C1 segment of cervical spinal cord (tissue), 14 donors: ENCODE data around the gene SYNE1.
A peak's percentile ranks its signal among the peaks of the same experiment; 100 is the strongest.

Experiments
- DNase-seq, 14 donors: peaks; one replicate each; lab custom pipeline; 2025; lab: John Stamatoyannopoulos, UW

SYNE1 gene

DNA sequence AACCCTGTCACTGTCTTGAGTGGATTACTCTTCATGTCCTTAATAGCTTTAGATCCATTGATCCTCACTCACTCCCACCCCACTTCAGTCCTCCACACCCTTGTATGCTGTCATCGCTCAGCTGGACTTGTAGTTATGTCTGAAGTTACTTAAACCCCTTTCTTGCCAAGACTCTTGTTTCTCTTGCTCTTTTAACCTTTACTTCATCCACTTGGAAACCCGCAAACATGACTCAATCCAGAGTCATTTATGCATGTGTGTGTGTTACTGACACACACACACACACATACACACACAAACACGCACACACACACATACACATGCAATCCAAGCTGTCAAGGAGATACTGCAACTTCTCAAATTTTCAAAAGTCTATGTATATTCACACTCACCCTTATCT, 341.8 kb downstream of the SYNE1 start:
- no peak for DNase-seq

DNA sequence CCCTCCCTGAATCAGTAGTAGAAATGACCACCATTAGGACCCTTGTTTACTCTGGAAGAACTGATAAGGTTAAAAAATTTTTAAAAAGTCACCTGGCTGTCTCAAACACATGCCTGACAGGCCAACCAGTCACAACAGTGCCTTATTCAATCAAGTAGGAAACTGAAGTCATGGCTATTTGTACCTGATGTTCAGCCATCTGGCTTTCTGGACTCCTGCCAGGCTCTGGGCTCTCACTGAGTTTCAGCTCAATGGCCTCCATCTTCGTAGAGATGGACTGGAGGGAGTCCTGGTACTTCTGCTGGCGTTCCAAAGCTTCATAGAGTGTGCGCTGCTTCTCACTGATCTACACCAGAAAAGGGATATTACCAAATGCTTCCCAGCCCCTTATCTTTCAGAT, 343.8 kb downstream of the SYNE1 start:
- peak in 2 of 14 donors; percentile 48 to 91 for DNase-seq

GRCh38 chr6:152292555-152292954, 344.6 kb downstream of the SYNE1 start:
- no peak for DNase-seq

DNA sequence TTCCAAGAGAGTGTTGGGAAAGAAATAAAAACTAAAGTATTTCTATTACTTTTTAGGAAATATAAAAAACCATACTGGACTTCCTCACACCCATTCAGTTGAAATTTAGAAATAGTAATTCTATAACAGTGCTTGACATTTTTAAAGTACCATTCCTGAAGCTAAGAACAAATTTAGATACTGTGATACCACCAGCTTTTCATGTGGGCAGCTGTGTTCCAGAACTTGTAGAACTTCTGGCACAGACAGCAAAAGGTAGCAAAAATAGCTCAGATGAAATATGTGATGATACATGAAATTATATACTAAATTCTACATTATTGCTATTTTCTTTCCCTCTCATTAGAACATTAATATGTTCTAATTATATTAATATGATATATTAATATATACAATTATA, 346.5 kb downstream of the SYNE1 start:
- DNase-seq, result no peak

- DNase-seq, result no peak
These were observed 359.3 kb downstream of the SYNE1 start for GRCh38 chr6:152277826-152278329.

DNA sequence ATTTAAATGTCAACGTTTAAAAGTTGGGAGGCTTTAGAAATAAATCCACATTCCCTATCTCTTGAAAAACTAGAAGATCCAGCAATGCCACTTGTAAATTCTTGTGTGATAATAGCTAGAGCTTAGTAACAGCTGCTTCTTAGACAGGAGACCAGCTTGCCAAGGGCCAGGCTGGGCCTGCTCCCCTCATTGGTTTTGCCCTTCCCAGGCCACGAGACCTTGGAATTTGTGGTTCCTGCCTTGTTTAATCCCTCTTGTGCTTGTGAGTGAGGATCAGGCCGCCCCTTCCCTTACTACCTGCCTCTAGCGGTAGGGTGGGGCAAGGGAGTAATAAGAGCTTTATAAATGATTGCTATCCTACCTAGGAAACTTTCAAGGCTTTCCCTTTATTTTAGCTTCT, 363.5 kb downstream of the SYNE1 start:
- no peak for DNase-seq

GRCh38 chr6:152273002-152273401, 364.2 kb downstream of the SYNE1 start:
- DNase-seq, result no peak

- no peak for DNase-seq
These were observed 364.7 kb downstream of the SYNE1 start for GRCh38 chr6:152272486-152272885.

- no peak for DNase-seq
These were observed 365.2 kb downstream of the SYNE1 start for GRCh38 chr6:152271776-152272464.

DNA sequence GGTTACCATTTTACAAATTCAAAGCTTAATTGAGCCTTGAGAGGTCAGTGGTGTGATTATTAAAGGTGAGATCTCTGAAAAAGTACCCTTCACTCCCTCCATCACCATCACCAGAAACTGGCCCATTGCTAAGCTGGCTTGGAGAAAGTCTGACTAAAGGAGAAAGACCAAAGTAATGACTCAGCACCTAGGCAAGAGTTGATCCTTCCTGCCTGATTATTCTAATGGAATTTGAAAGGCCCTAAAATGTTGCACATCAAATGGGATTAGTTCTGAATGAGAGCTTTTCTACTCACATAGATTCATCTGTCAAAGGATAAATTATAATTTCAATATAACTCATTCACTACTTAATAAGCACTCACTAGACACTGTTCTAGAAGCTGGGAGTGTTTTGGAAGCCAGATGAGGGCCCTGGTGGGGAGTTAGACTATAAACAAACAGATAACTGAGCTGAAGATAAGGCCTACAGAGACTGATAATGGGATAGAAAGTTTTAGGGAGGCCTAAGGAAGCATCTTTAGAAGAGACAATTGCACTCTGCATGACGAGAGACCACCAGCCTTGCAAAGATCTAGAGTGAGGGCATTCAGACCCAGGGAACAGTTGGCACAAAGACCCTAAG, 366.7 kb downstream of the SYNE1 start:
- DNase-seq, result no peak

- DNase-seq, result peak in 1 of 14 donors; percentile 28
These were observed 368.2 kb downstream of the SYNE1 start for GRCh38 chr6:152268846-152269442.

DNA sequence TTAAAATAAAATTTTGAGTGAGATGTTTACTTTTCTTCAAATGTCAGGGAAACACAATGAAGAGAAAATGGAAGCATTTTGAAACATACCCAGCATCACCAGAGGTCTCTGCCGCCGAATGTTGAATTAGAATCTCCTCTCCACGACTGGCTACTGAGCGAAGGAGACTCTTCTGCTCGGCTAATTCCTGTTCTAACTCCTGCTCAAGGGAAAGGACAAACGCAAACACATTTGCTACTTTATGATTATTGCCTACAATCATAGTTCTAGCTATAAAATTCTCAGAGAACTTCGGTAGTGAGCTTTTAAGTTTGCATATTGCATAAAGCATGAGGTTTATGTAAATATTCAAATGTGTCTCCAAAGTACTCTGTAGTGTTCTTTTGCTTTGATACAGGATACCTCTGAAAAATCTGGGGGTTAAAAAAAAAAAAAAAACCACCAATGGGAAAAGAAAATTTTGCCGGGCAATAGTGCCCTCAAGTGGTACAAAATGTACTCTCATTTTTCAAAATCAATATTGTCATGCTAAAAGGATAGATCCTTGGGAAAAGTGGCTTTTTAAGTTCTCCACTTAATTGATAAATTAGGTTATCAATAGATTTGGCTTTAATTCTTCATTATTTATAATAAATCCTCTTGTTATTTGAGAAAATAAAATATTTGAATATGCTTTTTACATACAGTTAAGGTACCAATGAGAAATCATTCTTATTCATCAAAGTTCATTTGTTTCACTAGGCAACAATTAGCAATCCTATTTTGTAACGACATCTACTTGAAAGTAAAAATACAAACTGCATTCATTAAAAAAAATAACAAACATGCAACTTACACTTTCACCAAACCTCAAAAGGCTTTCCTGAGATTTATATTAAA, 369.0 kb downstream of the SYNE1 start:
- peak in 1 of 14 donors; percentile 18 for DNase-seq

DNA sequence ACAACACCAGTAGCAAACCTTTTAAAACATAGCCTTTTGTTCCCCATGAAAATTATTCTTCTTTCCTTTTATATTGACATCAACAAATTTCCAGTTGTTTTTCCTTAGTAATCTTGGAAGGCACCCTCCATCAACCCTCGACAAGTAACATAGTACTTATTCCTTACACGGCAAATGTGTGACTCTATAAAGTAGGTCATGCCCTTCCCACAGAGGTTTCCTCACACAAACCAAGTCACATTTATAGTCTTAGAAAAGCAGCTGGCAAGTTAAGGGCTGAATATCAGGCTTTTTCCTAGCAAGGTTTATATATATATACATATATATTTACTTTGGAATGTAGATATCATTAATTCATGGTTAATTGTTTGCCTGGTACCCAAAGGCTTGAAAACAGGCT, 371.5 kb downstream of the SYNE1 start:
- no peak for DNase-seq

DNA sequence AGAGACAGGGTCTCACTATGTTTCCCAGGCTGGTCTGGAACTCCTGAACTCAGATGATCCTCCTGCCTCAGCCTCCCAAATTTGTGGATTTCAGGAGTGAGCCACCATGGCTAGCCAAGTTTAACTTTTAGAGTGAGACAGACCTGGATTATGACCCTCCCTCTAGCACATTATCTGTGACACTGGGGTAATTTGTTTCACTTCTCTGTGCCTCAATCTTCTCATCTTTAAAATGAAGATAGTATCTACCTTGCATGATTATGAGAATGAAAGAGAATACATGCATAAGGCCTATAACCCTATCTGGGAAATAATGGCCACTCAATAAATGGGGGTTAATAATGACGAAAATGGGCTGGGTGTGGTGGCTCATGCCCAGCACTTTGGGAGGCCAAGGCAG, 373.6 kb downstream of the SYNE1 start:
- no peak for DNase-seq

DNA sequence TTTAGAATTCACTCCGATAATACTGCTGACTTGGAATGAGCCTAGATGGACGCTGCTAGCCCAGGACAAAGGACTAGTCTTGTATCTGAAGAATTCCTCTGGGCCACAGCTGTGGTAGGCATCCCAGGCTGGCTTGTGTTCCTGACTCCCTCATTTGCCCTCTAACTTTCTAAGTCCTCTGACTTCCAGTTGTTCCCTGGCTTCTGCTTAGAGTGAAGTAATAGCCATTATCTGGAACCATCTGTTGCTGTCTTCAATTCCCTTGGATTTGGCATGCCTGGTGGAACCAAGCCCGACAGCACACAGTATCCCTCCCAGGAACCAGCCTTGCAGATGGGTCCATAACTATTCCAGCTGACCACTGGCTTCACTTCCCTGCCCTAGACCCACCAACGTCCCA, 376.0 kb downstream of the SYNE1 start:
- peak in 1 of 14 donors; percentile 20 for DNase-seq

DNA sequence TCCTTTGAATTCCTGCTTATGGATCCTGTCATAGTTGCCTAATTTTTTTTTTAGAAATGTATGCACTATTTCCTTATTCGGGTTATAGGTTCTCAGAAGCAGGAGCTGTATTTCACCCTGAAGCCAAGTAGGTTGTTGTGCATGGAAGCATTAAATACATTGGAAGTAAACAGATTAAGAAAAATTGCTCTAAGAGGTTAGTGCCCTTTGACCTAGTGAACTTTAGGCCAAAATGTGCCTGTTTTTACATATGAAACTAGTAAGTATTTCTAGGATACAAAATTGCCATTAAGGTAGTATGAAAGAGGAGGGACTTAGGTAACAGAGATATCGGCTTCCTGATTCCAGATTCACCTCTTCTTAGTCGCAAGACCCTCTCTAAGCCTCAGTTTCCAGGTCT, 377.9 kb downstream of the SYNE1 start:
- no peak for DNase-seq

DNA sequence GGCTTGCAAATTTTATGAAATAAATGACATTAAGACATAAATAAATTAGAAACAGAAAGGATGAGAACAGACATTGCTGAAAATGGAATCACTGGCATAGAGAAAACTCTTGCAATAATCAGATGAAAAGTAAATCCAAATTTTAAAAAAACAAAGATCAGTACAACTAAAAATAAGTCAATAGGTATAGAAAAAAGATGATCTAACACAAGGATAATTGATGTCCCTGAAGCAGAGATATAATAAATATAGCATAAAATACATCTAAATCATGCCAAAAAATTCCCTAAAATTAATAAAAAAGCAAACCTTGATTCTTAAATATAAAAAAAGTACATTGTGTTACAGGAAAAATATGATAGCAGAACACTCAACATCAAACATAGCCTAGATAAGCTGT, 379.6 kb downstream of the SYNE1 start:
- no peak for DNase-seq

DNA sequence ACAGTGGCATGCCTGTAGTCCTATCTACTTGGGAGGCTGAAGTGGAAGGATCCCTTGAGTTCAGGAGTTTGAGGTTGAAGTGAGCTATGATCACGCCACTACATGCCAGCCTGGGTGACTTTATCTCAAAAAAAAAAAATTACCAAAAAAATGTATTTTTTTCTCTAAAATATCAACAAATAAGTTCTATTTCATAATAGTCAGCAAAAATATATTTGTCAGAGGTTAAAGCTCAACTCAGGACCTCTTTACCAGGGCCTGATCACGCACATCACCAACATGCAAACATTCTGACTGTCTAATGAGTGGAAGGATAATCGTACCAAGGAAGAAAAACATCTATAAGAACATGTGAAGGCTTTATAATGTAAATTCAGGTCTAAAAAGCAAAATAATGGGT, 387.0 kb downstream of the SYNE1 start:
- no peak for DNase-seq

DNA sequence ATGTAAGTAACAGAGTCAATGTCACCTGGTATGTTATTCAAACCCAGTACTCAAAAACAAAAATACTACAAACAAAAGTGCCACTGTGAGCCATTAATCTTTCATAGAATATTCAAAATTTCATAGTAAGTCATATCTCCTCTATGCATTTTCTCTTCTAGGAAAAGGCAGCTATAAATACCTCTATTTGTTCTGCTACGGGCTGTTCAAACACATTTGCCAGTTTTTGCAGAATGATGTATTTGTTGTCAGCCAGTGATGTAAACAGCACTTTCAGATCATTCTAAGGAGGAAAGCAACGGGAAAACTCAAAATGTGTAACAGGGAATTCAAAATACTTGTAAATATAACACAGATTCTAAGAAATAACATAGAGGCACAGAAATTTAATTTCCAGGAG, 388.2 kb downstream of the SYNE1 start:
- no peak for DNase-seq

GRCh38 chr6:152246554-152247337, 390.4 kb downstream of the SYNE1 start:
- DNase-seq, result peak in 1 of 14 donors; percentile 14

DNA sequence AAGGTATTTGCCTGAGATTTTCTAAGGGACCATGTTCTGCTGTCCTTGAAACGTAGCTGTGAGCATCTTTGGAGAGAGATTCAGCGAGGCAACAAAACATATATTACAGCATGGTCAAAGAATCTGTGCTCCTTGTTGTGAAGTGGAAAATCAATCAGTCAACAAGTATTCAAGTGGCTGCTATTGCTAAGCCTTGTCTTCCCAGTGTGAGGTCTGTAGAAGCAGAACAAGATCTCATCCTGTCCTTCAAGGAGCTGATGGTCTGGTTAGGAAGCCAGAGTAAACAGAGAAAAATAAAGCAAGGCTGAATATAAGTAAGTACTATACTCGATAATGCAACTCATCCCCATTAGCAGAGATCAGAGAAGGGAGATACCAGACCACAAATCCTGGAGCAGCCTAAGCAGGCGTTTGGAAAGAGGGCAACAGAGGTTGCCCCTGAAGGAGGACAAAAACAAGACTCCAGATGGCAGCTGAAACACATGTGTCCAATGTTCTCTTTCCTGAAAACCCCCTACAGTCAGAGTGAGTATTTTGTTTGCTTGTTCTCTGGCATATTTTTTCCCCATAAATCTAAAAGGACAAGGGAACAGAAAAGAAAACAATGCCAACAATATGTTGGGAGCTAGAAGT, 392.0 kb downstream of the SYNE1 start:
- peak in 1 of 14 donors; percentile 43 for DNase-seq
